ENCODE results near the gene TUFT1.

The TUFT1 gene

DNA sequence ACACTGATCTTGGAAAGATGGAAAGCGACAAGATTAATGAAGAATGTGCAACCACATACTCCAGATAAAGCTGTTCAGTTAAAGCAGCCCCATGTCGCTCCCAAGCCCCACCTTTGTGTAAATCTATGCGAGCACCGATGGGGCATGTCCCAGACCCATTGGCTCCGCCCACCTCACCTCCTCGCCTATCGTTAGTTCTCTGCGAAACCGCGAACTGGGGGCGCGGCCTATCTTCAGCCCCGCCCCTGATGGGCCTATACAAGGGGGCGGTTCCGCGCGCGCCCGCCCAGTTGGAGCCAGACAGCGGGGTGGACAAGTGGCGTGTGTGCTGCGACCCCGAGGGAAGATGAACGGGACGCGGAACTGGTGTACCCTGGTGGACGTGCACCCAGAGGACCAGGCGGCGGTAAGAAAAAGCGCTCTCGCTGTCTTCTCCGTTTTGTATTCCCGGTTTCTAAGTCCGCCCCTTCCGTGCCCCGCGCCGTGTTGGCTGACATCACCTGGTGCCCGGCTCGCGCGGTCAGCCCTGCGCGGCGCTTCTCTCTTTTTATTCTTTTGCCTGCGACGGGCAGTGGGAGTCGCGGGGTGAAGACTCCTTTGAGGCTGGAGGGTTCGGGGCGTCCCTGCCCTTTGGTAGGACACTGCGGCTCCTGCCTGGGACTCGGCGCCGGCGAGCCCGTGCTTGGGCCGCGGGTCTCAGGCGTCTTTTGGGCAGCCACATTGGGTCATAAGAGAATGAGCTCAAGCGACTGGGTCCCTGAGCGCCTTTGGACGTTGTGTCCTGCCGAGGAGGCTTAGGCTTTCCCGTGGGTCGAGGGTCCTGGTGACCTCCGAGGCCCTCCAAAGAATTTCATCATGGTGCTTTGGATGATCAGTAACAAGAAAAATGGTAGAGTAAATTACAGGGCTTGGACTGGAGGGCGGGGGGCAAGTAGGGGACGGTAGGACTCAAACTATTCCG, at the start of gene TUFT1:
Gene TUFT1, plus strand, starts transcription at position 289 of the 961 bp plus-strand sequence. Its CDS starts 58 bp downstream, at position 347.
- DNase-seq (ENCODE audit: low read depth), result peak; percentile 86
- TF ChIP-seq POLR2A (IDR thresholded peaks at IDR 0.05; ENCODE audit: extremely low read depth, insufficient read length), result peak; percentile 62
- 0 out of 2 replicates have a peak, but pooled peaks have one; percentile 19 for TF ChIP-seq MAX (IDR thresholded peaks at IDR 0.05; ENCODE audit: low read depth, low read length)
- TF ChIP-seq MYC (IDR thresholded peaks at IDR 0.05; ENCODE audit: low read depth, low read length), result no peak
- H3K4me3 ChIP-seq (ENCODE audit: low read depth, low read length), result peak within 1 kb of the TSS; percentile 54

DNA sequence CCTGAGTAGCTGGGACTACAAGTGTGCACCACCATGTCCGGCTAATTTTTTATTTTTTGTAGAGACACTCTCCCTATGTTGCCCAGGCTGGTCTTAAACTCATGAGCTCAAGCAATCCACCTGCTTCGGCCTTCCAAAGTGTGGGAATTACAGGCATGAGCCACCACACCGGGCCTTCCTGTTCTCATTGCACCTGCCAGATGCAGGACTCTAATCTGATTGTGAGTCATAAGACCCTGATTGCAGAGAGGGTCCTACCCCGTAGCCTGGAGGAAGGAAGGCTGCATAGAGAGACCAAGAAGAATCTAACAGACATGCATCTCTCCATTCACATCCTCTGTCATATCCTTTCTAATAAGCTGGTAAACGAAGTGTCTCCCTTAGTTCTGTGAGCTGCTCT, 48.5 kb upstream of the TUFT1 start:
- no peak for DNase-seq (ENCODE audit: low read depth)
- TF ChIP-seq, protein P1, sequence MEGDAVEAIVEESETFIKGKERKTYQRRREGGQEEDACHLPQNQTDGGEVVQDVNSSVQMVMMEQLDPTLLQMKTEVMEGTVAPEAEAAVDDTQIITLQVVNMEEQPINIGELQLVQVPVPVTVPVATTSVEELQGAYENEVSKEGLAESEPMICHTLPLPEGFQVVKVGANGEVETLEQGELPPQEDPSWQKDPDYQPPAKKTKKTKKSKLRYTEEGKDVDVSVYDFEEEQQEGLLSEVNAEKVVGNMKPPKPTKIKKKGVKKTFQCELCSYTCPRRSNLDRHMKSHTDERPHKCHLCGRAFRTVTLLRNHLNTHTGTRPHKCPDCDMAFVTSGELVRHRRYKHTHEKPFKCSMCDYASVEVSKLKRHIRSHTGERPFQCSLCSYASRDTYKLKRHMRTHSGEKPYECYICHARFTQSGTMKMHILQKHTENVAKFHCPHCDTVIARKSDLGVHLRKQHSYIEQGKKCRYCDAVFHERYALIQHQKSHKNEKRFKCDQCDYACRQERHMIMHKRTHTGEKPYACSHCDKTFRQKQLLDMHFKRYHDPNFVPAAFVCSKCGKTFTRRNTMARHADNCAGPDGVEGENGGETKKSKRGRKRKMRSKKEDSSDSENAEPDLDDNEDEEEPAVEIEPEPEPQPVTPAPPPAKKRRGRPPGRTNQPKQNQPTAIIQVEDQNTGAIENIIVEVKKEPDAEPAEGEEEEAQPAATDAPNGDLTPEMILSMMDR (IDR thresholded peaks at IDR 0.05; ENCODE audit: low read depth, low read length), result no peak
- TF ChIP-seq MYC (IDR thresholded peaks at IDR 0.05; ENCODE audit: low read depth, low read length) (no peak), MAX (IDR thresholded peaks at IDR 0.05; ENCODE audit: low read depth, low read length) (no peak), POLR2A (IDR thresholded peaks at IDR 0.05; ENCODE audit: extremely low read depth, insufficient read length) (no peak)
- H3K4me3 ChIP-seq (ENCODE audit: low read depth, low read length), result no peak overlapping the region

DNA sequence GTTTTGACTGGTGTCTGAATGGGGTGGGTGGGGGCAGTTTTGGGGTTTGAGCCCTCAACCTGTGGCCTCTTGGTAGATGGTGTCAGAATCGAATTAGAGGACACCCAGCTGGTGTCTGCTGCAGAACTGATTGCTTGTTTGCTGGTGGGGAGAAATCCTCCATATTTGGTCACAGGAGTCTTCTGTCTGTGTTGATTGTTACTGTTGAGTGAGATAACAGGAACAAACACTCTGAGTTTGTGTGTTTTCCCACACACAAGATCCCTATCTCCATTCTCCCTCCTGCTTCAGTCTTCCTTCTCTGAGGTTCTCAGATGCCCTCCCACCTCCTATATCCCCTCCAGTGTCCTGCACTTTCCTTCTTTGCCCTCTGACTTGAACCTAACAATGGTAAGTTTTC, 48.0 kb upstream of the TUFT1 start:
- no peak for DNase-seq (ENCODE audit: low read depth)
- TF ChIP-seq MYC (IDR thresholded peaks at IDR 0.05; ENCODE audit: low read depth, low read length), result no peak
- no peak for TF ChIP-seq MAX (IDR thresholded peaks at IDR 0.05; ENCODE audit: low read depth, low read length)
- no peak overlapping the region for H3K4me3 ChIP-seq (ENCODE audit: low read depth, low read length)

- no peak for TF ChIP-seq MYC (IDR thresholded peaks at IDR 0.05; ENCODE audit: low read depth, low read length)
- TF ChIP-seq, protein P1 (IDR thresholded peaks at IDR 0.05; ENCODE audit: low read depth, low read length), result no peak
- H3K4me3 ChIP-seq (ENCODE audit: low read depth, low read length), result no peak overlapping the region
- no peak for DNase-seq (ENCODE audit: low read depth)
Observed at GRCh38 chr1:151493042-151493441, 47.1 kb upstream of the TUFT1 start.

DNA sequence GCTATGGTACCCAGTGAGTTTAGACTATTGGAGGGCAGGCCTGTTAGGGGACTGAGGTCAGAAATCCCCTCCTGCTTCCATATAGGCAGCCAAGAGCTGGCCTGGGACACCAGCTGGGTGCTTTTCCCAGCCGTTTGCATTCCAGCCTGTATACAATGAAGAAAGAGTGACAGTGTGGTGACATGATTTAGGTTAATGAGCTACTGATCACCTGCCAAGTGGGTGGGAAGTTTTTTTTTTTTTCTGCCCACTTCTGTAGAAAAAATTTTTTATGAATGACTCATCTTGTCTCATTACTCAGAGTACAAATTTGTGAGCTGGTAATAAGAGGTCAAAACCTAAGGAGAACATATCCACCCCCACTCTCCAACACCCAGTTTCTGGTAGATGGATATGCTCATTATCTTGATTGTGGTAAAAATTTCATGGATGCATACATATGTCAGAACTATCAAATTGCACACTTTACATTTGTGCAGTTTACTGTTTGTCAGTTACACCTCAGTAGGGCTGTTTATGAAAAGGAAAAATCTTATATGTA, 45.3 kb upstream of the TUFT1 start:
- DNase-seq (ENCODE audit: low read depth), result no peak
- TF ChIP-seq, protein P1 (IDR thresholded peaks at IDR 0.05; ENCODE audit: low read depth, low read length), result no peak
- TF ChIP-seq POLR2A (IDR thresholded peaks at IDR 0.05; ENCODE audit: extremely low read depth, insufficient read length), result no peak
- TF ChIP-seq MAX (IDR thresholded peaks at IDR 0.05; ENCODE audit: low read depth, low read length), result no peak
- TF ChIP-seq MYC (IDR thresholded peaks at IDR 0.05; ENCODE audit: low read depth, low read length), result no peak

GRCh38 chr1:151495316-151495715, 44.8 kb upstream of the TUFT1 start:
- DNase-seq (ENCODE audit: low read depth), result no peak
- TF ChIP-seq POLR2A (IDR thresholded peaks at IDR 0.05; ENCODE audit: extremely low read depth, insufficient read length), result no peak
- no peak for TF ChIP-seq MYC (IDR thresholded peaks at IDR 0.05; ENCODE audit: low read depth, low read length)
- TF ChIP-seq, protein P1 (IDR thresholded peaks at IDR 0.05; ENCODE audit: low read depth, low read length), result no peak
- no peak for TF ChIP-seq MAX (IDR thresholded peaks at IDR 0.05; ENCODE audit: low read depth, low read length)
- H3K4me3 ChIP-seq (ENCODE audit: low read depth, low read length), result no peak overlapping the region

More for the DNA sequence above, 45.3 kb upstream of the TUFT1 start:
- H3K4me3 ChIP-seq (ENCODE audit: low read depth, low read length), result no peak overlapping the region
